Gastroesophageal sphincter (tissue), 4 donors: ENCODE data around the gene FAM163A. TPM values are rescaled to one million over a fixed set of nuclear protein-coding genes. Genes with fewer than 3 reads are reported as not detected.

Source experiments
- ATAC-seq: fragments of 150-250 bp; one replicate; pipeline ENCODE4 v1.9.1; 2016; ENCODE audit warnings: mild to moderate bottlenecking, moderate library complexity
- H3K27ac ChIP-seq, 4 donors: fragments of 200-600 bp; sonication (generic) in 3 of 4; 1 replicate in 3 of 4; 2 replicates in 1 of 4; pipeline ENCODE4 v1.5.1; 2016 to 2019
- H3K27me3 ChIP-seq: fragments of 200-600 bp; sonication (generic); one replicate; pipeline ENCODE4 v1.5.1; 2019
- H3K36me3 ChIP-seq, 2 donors: fragments of 200-600 bp; sonication (generic); one replicate each; pipeline ENCODE4 v1.5.1; 2019; ENCODE audit warnings: control low read depth in 1 of 2
- H3K4me1 ChIP-seq, 3 donors: fragments of 200-600 bp; sonication (generic); 1 replicate in 2 of 3; 2 replicates in 1 of 3; pipeline ENCODE4 v1.5.1; 2016 to 2019; ENCODE audit warnings: control low read depth in 2 of 3
- H3K4me3 ChIP-seq, 2 donors: fragments of 200-600 bp; sonication (generic); one replicate each; pipeline ENCODE4 v1.5.1; 2019; ENCODE audit warnings: mild to moderate bottlenecking in 1 of 2, moderate library complexity in 1 of 2
- H3K9me3 ChIP-seq, 3 donors: fragments of 200-600 bp; sonication (generic); one replicate each; pipeline ENCODE4 v1.5.1; 2017 to 2019; ENCODE audit warnings: control low read depth in 2 of 3
- EP300 ChIP-seq: sonication (generic); formaldehyde crosslinking; IDR thresholded peaks from one replicate; pipeline ENCODE4 v1.6.1; 2017; ENCODE audit warnings: antibody characterized with exemption, mild to moderate bottlenecking
- POLR2A ChIP-seq, 2 donors: fragments of 450-650 bp; IDR thresholded peaks; one replicate each; pipeline ENCODE4 v1.6.1; 2017; ENCODE audit warnings: antibody characterized with exemption in 2 of 2, mild to moderate bottlenecking in 2 of 2, moderate library complexity in 1 of 2
- POLR2AphosphoS5 ChIP-seq: sonication (generic); formaldehyde crosslinking; IDR thresholded peaks from one replicate; pipeline ENCODE4 v1.6.1; 2017; ENCODE audit warnings: antibody characterized with exemption
- WGBS, 2 donors: methylation state at CpG; one replicate each; pipeline ENCODE4 v1.1.5; 2018; ENCODE audit warnings: low coverage in 1 of 2; 5-methylcytosine and 5-hydroxymethylcytosine counted together
- total RNA-seq, 4 donors: library from RNA; depleted of rRNA; stranded (reverse); fragments of >200 nt; gene quantifications; one replicate each; pipeline ENCODE4 v1.1.0, GENCODE V29; 2016
- TF ChIP-seq, protein P1 (sequence below), 4 experiments: fragments of 200-600 bp in 2 of 4; fragments of 450-650 bp in 2 of 4; sonication (generic) in 1 of 4; IDR thresholded peaks; one replicate each; pipeline ENCODE4 v1.5.1; 2017 to 2019; ENCODE audit warnings: antibody characterized with exemption in 4 of 4, mild to moderate bottlenecking in 2 of 4, moderate library complexity in 2 of 4

FAM163A gene
- total RNA-seq, 4 donors from 2014 or later = 0.19 to 0.67 TPM; not detected in 2

DNA sequence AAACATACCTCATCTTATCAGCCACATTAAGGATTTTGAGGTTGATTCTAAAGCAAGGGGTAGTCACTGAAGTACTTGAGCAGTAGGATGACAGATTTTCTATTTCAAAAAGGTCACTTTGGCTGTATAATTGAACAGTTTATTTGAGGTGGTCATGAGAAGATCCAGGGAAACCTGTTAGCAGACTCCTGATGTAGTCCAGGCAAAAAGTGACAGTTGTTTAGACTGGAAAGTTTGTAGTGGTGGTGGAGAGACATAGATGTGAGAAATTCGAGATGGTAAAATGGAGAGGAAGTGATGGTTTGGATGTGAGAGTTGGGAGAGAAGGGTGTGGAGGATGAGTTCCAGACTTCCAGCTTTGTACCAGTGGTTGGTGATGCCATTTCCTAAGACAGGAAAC is 7.5 kb downstream of the FAM163A start:
- ATAC-seq = no peak
- 33 to 36% methylated on average over 1 of the region's 1 CpG for WGBS, 2 donors
- no peak overlapping the region for H3K4me3 ChIP-seq

DNA sequence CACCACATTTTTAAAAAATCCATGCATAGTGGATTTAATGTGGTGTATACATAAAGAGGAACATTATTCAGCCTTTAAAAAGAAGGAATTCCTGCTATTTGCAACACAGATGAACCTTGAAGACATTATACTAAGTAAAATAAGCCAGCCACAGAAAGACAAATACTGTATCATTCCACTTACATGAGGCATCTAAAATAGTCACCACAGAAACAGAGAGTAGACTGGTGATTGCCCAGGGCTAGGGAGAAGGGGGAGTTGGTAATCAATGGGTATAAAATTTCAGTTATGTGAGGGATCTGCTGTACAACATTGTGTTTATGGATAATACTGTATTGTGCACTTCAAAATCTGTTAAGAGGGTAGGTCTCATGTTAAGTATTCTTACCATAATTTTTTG is 10.0 kb downstream of the FAM163A start:
- Histone ChIP-seq H3K9me3 (peaks cover 0 to 15% (median 0%) of the 10 kb centered on the region in 3 donors), H3K4me1 (no peaks in the 10 kb centered on the region), H3K4me3 (no peak overlapping the region), H3K36me3 (no peaks in the 10 kb centered on the region), H3K27ac (no peak overlapping the region), H3K27me3 (no peaks in the 10 kb centered on the region)
- TF ChIP-seq EP300 (no peak), POLR2A (IDR thresholded peaks at IDR 0.05) (no peak), POLR2AphosphoS5 (no peak)
- TF ChIP-seq, protein P1, sequence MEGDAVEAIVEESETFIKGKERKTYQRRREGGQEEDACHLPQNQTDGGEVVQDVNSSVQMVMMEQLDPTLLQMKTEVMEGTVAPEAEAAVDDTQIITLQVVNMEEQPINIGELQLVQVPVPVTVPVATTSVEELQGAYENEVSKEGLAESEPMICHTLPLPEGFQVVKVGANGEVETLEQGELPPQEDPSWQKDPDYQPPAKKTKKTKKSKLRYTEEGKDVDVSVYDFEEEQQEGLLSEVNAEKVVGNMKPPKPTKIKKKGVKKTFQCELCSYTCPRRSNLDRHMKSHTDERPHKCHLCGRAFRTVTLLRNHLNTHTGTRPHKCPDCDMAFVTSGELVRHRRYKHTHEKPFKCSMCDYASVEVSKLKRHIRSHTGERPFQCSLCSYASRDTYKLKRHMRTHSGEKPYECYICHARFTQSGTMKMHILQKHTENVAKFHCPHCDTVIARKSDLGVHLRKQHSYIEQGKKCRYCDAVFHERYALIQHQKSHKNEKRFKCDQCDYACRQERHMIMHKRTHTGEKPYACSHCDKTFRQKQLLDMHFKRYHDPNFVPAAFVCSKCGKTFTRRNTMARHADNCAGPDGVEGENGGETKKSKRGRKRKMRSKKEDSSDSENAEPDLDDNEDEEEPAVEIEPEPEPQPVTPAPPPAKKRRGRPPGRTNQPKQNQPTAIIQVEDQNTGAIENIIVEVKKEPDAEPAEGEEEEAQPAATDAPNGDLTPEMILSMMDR (IDR thresholded peaks at IDR 0.05) = no peak
- ATAC-seq = no peak

More for the DNA sequence above, 7.5 kb downstream of the FAM163A start:
- H3K4me1 ChIP-seq = no peaks in the 10 kb centered on the region
- H3K27ac ChIP-seq = no peak overlapping the region
- H3K9me3 ChIP-seq = peaks cover 0 to 15% (median 0%) of the 10 kb centered on the region in 3 donors
- no peak for TF ChIP-seq POLR2A (IDR thresholded peaks at IDR 0.05)
- no peak for TF ChIP-seq POLR2AphosphoS5
- TF ChIP-seq, protein P1 (IDR thresholded peaks at IDR 0.05) = no peak
- peaks cover 14% of the 10 kb centered on the region for H3K27me3 ChIP-seq
- H3K36me3 ChIP-seq = no peaks in the 10 kb centered on the region

DNA sequence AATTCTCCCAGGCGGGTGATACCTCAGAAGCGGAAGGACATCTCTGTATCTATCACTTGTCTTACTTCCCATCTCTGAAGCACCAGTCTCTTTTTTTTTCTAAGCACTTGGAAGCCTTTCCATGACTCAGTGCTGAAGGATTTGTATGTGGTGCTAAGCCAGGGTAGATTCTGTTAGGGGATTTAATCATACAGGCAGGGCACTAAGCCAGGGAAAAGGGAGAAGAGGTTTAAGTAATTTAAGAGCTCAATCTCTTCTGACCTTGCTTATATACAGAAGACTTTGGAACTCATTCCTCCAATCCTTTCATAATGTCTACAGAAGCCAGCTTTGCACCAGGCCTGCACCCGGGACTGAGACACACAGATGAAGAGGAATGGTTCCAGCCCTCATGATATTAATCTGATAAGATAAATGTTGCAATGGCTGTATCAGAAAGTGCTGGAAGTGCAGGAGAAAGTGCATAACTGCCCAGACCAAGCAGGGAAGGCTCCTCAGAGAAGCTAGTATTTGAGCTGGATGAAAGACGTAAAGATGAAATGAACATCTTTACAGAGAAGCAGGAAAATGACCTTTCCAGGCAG is 11.0 kb downstream of the FAM163A start:
- ATAC-seq = no peak
- Histone ChIP-seq H3K36me3 (no peaks in the 10 kb centered on the region), H3K4me1 (no peaks in the 10 kb centered on the region), H3K27me3 (no peaks in the 10 kb centered on the region), H3K4me3 (no peak overlapping the region), H3K9me3 (peaks cover 0 to 15% (median 0%) of the 10 kb centered on the region in 3 donors), H3K27ac (no peak overlapping the region)
- WGBS, 2 donors = 30 to 60% methylated on average over 3 to 4 of the region's 4 CpGs
- TF ChIP-seq POLR2AphosphoS5 (no peak), POLR2A (IDR thresholded peaks at IDR 0.05) (no peak), EP300 (no peak)

DNA sequence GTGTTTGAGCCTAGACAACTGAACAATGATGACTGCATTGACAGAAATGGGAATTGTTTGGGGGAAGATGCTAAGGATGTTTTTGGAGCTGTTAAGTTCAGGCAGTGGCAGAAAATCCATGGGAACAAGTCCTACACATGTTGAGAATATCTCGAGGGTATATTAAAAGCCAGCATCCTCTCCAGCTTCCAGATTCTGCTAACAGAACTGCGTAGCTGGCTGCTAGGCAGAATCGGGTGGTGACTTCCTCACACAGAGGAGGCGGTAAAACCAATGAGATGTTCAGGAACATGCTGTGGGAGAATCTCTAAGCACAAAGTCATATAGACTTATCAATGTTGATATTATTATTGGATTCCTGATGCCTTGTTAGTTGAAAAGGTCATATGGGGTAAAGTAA is 14.8 kb downstream of the FAM163A start:
- no peak overlapping the region for H3K27ac ChIP-seq
- no peaks in the 10 kb centered on the region for H3K27me3 ChIP-seq
- no peaks in the 10 kb centered on the region for H3K4me1 ChIP-seq
- WGBS, 2 donors = 71 to 90% methylated on average over 3 to 4 of the region's 4 CpGs
- ATAC-seq = no peak
- H3K9me3 ChIP-seq = no peaks in the 10 kb centered on the region
- TF ChIP-seq POLR2A (IDR thresholded peaks at IDR 0.05) (no peak), POLR2AphosphoS5 (no peak), EP300 (no peak)
- TF ChIP-seq, protein P1 (IDR thresholded peaks at IDR 0.05) = no peak
- no peaks in the 10 kb centered on the region for H3K36me3 ChIP-seq
- H3K4me3 ChIP-seq = no peak overlapping the region

DNA sequence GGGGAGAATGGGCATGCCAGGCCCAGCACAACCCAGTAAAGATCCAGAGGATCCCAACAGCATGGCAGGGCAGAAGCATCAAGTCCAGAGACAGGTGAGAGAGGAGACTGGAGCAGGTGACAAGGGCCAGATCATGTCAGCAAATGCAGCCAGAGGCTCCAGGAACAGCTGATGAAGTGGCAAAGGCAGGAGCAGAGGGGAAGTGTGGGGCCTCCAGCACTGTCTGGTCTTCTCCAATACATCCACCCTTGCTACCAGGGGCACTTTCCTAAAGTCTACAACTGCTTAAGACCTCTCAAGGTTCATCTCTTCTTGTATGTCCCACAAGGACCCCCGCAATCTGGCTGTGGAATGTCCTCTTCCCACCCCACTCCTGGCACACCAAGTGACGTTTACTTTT is 17.4 kb downstream of the FAM163A start:
- no peaks in the 10 kb centered on the region for H3K27me3 ChIP-seq
- no peaks in the 10 kb centered on the region for H3K9me3 ChIP-seq
- WGBS, 2 donors = 38 to 58% methylated on average over 1 to 2 of the region's 2 CpGs
- TF ChIP-seq EP300 (no peak), POLR2AphosphoS5 (no peak), POLR2A (IDR thresholded peaks at IDR 0.05) (no peak)
- TF ChIP-seq, protein P1 (IDR thresholded peaks at IDR 0.05) = no peak
- no peak for ATAC-seq
- H3K27ac ChIP-seq = no peak overlapping the region
- H3K4me3 ChIP-seq = no peak overlapping the region
- H3K4me1 ChIP-seq = no peaks in the 10 kb centered on the region
- no peaks in the 10 kb centered on the region for H3K36me3 ChIP-seq
